HEK293T (cell line): Measurements from ENCODE around the gene CABLES2.

Experiments used
- CTCF ChIA-PET: fragments of 350-600 bp; formaldehyde crosslinking; extraction: SDS; loops from one replicate; lab custom pipeline; 2021; ENCODE audit warnings: antibody characterized with exemption, inconsistent platforms; lab: Yijun Ruan, JAX
- POLR2A ChIA-PET: fragments of 350-600 bp; formaldehyde crosslinking; extraction: SDS; loops from one replicate; lab custom pipeline; 2020; ENCODE audit warnings: antibody characterized with exemption, inconsistent platforms; lab: Yijun Ruan, JAX
- DNase-seq: peaks from one replicate; pipeline ENCODE4 v3.0.0; 2012; ENCODE audit warnings: mixed read lengths; ENCODE audit errors: extremely low spot score
- ARNT ChIP-seq: fragments of 450-650 bp; IDR thresholded peaks from 2 replicates; pipeline ENCODE4 v1.6.1; 2017; ENCODE audit warnings: mild to moderate bottlenecking
- BHLHE40 ChIP-seq: fragments of 450-650 bp; IDR thresholded peaks from 2 replicates; pipeline ENCODE4 v1.6.1; 2016; ENCODE audit warnings: mild to moderate bottlenecking, moderate library complexity, borderline replicate concordance
- CTBP1 ChIP-seq: fragments of 450-650 bp; IDR thresholded peaks from 2 replicates; pipeline ENCODE4 v1.6.1; 2016; ENCODE audit warnings: borderline replicate concordance
- ELF4 ChIP-seq: fragments of 450-650 bp; IDR thresholded peaks from 2 replicates; pipeline ENCODE4 v1.6.1; 2017; ENCODE audit warnings: antibody characterized with exemption
- FOXA1 ChIP-seq: fragments of 450-650 bp; IDR thresholded peaks from 2 replicates; pipeline ENCODE4 v1.6.1; 2016; ENCODE audit warnings: mild to moderate bottlenecking
- FOXK2 ChIP-seq: fragments of 450-650 bp; IDR thresholded peaks from 2 replicates; pipeline ENCODE4 v1.6.1; 2016; ENCODE audit warnings: mild to moderate bottlenecking
- FOXM1 ChIP-seq: fragments of 450-650 bp; IDR thresholded peaks from 2 replicates; pipeline ENCODE4 v1.6.1; 2017; ENCODE audit warnings: mild to moderate bottlenecking, borderline replicate concordance
- HDGF ChIP-seq: fragments of 450-650 bp; IDR thresholded peaks from 2 replicates; pipeline ENCODE4 v1.6.1; 2017; ENCODE audit warnings: antibody characterized with exemption, borderline replicate concordance
- L3MBTL2 ChIP-seq: fragments of 450-650 bp; conservative IDR thresholded peaks from 2 replicates; pipeline ENCODE4 v1.6.1; 2016; ENCODE audit warnings: mild to moderate bottlenecking
- LEF1 ChIP-seq: fragments of 450-650 bp; IDR thresholded peaks from 2 replicates; pipeline ENCODE4 v1.6.1; 2017; ENCODE audit warnings: mild to moderate bottlenecking, borderline replicate concordance
- NFRKB ChIP-seq: fragments of 450-650 bp; IDR thresholded peaks from 2 replicates; pipeline ENCODE4 v1.6.1; 2016; ENCODE audit warnings: mild to moderate bottlenecking, moderate library complexity
- PKNOX1 ChIP-seq: fragments of 450-650 bp; IDR thresholded peaks from 2 replicates; pipeline ENCODE4 v1.6.1; 2016
- SP1 ChIP-seq: fragments of 450-650 bp; IDR thresholded peaks from 2 replicates; pipeline ENCODE4 v1.6.1; 2017
- SUZ12 ChIP-seq: fragments of 450-650 bp; IDR thresholded peaks from 2 replicates; pipeline ENCODE4 v1.6.1; 2016; ENCODE audit warnings: mild to moderate bottlenecking
- TARDBP ChIP-seq: fragments of 450-650 bp; IDR thresholded peaks from 2 replicates; pipeline ENCODE4 v1.6.1; 2016
- ZNF384 ChIP-seq: fragments of 450-650 bp; IDR thresholded peaks from 2 replicates; pipeline ENCODE4 v1.6.1; 2016

Gene CABLES2

GRCh38 chr20:62352402-62353288 lies 54.4 kb downstream of the CABLES2 start:
- ChIA-PET POLR2A (no interaction called here), CTCF (no interaction called here)
- no peak for TF ChIP-seq FOXA1
- TF ChIP-seq L3MBTL2: no peak
- no peak for TF ChIP-seq ZNF384
- no peak for TF ChIP-seq CTBP1
- no peak for TF ChIP-seq TARDBP
- TF ChIP-seq PKNOX1: no peak
- no peak for TF ChIP-seq ARNT
- no peak for TF ChIP-seq SUZ12
- no peak for DNase-seq

GRCh38 chr20:62351469-62352401 lies 55.4 kb downstream of the CABLES2 start:
- ChIA-PET CTCF (no interaction called here), POLR2A (no interaction called here)
- TF ChIP-seq FOXK2 (no peak), ELF4 (no peak), FOXM1 (no peak)

GRCh38 chr20:62350629-62351422 lies 56.3 kb downstream of the CABLES2 start:
- CTCF ChIA-PET: no interaction called here
- no peak for TF ChIP-seq SUZ12
- no peak for TF ChIP-seq SP1
- TF ChIP-seq L3MBTL2: no peak
- no peak for TF ChIP-seq TARDBP
- no peak for TF ChIP-seq ZNF384
- no peak for TF ChIP-seq FOXA1
- no peak for TF ChIP-seq FOXM1
- no peak for TF ChIP-seq BHLHE40
- no peak for TF ChIP-seq NFRKB
- TF ChIP-seq ELF4: no peak
- TF ChIP-seq PKNOX1: no peak
- no peak for TF ChIP-seq HDGF
- no peak for TF ChIP-seq CTBP1
- TF ChIP-seq LEF1: no peak
- no peak for TF ChIP-seq FOXK2
- TF ChIP-seq ARNT: no peak
- DNase-seq: no peak
- POLR2A ChIA-PET: interaction anchor here (2.5 kb wide), 1 partner anchor 16 kb away, joined by 7 read pairs; the partner anchor contains the start of gene LAMA5

More at GRCh38 chr20:62351469-62352401, 55.4 kb downstream of the CABLES2 start:
- no peak for DNase-seq

GRCh38 chr20:62350098-62350628 lies 56.9 kb downstream of the CABLES2 start:
- ChIA-PET POLR2A (interaction anchor here (2.5 kb wide), 1 partner anchor 17 kb away, joined by 7 read pairs; the partner anchor contains the start of gene LAMA5), CTCF (interaction anchor here (1.1 kb wide), 1 partner anchor 16 kb away, joined by 4 read pairs; no protein-coding TSS in a partner anchor)
- DNase-seq: no peak
- TF ChIP-seq FOXA1: no peak

- CTCF ChIA-PET: interaction anchor here (1.1 kb wide), 1 partner anchor 16 kb away, joined by 4 read pairs; no protein-coding TSS in a partner anchor
- POLR2A ChIA-PET: interaction anchor here (2.5 kb wide), 1 partner anchor 18 kb away, joined by 7 read pairs; the partner anchor contains the start of gene LAMA5
- DNase-seq: no peak
- no peak for TF ChIP-seq NFRKB
Measured at GRCh38 chr20:62349556-62350097, 57.5 kb downstream of the CABLES2 start.

- ChIA-PET POLR2A (interaction anchor here (2.5 kb wide), 1 partner anchor 19 kb away, joined by 7 read pairs; the partner anchor contains the start of gene LAMA5), CTCF (no interaction called here)
- DNase-seq: no peak
- TF ChIP-seq SUZ12 (no peak), L3MBTL2 (no peak), SP1 (no peak), ZNF384 (no peak), FOXA1 (no peak), FOXM1 (no peak), TARDBP (no peak), HDGF (no peak), BHLHE40 (no peak), ARNT (no peak)
Measured at GRCh38 chr20:62348604-62349003, 58.5 kb downstream of the CABLES2 start.
